ENCODE data around the gene CLCA4.

CLCA4 gene, protein sequence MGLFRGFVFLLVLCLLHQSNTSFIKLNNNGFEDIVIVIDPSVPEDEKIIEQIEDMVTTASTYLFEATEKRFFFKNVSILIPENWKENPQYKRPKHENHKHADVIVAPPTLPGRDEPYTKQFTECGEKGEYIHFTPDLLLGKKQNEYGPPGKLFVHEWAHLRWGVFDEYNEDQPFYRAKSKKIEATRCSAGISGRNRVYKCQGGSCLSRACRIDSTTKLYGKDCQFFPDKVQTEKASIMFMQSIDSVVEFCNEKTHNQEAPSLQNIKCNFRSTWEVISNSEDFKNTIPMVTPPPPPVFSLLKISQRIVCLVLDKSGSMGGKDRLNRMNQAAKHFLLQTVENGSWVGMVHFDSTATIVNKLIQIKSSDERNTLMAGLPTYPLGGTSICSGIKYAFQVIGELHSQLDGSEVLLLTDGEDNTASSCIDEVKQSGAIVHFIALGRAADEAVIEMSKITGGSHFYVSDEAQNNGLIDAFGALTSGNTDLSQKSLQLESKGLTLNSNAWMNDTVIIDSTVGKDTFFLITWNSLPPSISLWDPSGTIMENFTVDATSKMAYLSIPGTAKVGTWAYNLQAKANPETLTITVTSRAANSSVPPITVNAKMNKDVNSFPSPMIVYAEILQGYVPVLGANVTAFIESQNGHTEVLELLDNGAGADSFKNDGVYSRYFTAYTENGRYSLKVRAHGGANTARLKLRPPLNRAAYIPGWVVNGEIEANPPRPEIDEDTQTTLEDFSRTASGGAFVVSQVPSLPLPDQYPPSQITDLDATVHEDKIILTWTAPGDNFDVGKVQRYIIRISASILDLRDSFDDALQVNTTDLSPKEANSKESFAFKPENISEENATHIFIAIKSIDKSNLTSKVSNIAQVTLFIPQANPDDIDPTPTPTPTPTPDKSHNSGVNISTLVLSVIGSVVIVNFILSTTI

DNA sequence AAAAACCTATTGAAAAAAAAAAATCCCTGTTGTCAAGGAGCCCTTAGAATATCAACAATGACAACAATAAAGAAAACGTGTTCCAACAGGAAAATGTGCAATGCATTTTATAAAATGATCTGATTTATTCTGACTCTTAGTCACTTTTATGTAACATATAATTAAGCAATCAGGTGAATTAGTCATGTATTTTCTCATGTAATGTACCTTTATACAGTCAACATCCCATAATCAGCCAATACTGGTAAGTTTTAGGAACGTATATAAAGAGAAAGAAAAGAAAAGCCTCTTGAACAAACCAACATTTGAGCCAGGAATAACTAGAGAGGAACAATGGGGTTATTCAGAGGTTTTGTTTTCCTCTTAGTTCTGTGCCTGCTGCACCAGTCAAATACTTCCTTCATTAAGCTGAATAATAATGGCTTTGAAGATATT is at the start of gene CLCA4:
TSS of gene CLCA4 (plus strand) at position 292 of the 435 bp plus-strand sequence. CDS start at position 334, 42 bp downstream.
- DNase-seq: peak; percentile 68

GRCh38 chr1:86498281-86498680 is 48.6 kb upstream of the CLCA4 start:
- DNase-seq: no peak

- no peak for DNase-seq
Observed at GRCh38 chr1:86499987-86500593, 46.8 kb upstream of the CLCA4 start.

GRCh38 chr1:86500714-86501113 is 46.2 kb upstream of the CLCA4 start:
- DNase-seq: no peak

GRCh38 chr1:86502125-86502646 is 44.7 kb upstream of the CLCA4 start:
- peak; percentile 35 for DNase-seq

- peak; percentile 28 for DNase-seq
Observed at GRCh38 chr1:86502721-86503405, 44.0 kb upstream of the CLCA4 start.

DNA sequence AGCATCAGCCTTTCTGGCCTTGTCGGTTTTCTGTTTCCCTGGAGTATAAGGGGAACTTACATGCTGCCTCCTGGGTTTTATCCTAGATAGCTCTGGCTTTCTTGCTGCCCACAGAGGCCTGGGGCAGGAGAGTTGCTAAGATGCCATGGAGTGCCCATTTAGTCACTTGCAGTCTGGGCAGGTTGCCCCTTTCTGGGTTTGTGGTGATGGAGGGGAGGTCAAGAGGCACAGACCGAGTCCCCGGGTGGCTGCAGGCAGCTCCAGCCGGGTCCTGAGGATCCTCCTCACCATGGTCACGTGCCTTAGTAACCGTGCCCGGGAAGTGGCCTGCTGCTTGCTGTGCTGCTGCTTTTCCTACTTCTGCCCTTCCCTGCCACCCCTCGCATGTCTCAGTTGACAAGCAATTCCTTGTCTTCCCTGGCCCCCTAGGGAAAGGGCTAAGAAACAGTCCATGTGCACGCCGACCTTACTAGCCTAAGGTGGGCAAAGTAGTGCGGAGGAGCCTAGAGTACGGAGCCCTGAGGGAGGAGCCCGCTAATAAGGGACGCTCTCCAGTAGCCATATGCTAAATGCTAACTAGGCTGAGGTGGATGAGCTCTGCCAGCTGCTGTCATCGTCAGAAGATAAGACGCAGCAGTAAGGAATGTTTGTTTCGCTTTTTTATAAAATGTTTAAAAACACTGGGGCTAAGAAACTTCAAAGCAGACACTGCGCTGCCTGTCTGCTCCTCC is 43.3 kb upstream of the CLCA4 start:
- no peak for DNase-seq

DNA sequence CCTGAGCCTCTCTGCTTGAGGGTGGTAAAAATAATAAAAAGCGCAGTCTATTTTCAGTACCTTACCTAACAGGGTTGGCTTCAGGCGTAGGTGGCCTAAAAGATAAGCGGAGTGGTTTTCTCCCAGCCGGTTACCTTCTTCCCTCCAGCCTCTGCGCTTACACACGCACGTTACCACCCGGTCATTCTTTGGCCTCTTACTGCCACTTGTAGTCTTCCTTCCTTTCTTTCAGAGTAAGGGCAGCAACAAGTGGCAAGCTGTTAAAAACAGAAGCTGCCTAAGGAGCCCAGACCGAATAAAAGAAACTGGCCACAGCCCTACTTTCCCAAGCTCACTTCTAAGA is 42.8 kb upstream of the CLCA4 start:
- DNase-seq: no peak

DNA sequence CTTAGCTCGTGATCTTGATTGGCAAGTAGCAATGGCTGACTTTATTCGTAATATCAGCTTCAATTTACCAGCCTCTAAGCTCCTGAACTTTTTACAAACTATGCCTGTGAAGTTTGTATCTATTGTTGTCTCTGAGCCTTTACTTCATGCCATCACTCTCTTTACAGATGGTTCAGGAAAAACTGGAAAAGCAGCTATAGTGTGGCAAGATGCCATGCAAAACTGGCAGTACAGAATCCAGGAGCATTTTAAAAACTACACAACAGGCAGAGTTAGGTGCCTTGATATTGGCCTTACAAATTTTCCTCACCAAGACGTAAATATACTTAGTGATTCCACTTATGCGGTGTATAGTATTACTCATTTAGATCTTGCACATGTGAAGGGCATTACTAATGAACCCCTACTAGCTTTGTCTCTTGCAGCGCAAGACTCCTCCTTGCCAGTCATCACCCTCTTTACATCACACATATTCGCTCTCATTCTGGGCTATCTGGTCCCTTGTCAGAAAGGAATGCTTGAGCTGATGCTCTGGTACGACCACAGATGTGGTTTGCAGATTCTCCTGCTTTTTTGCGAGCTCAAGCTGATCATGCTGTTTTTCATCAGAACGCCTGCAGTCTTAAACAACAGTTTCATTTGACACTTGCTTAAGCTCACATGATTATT is 41.8 kb upstream of the CLCA4 start:
- no peak for DNase-seq

- DNase-seq: no peak
Observed at GRCh38 chr1:86505564-86505902, 41.3 kb upstream of the CLCA4 start.

GRCh38 chr1:86507935-86508582 is 38.8 kb upstream of the CLCA4 start:
- peak; percentile 23 for DNase-seq

GRCh38 chr1:86508583-86508969 is 38.3 kb upstream of the CLCA4 start:
- DNase-seq: no peak

GRCh38 chr1:86515597-86515996 is 31.3 kb upstream of the CLCA4 start:
- DNase-seq: peak; percentile 12

DNA sequence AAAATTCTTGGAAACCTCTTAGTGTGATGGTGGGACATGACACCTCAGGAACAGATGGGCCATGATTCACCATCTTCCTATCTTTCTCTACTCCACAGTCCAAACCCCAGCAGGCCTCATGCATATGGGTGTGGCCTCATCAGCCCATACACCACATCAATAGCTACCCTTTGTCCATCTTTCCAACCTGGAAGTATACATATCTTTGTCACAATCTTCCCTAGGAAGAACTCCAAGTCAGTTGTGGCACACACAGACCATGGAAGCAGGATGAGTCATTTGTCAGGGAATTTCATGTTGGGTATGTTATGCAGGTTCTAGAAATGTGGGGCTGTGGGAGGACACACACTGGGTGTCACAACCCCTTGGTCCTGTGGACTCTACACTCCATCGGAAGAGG is 30.5 kb upstream of the CLCA4 start:
- no peak for DNase-seq

GRCh38 chr1:86517336-86517735 is 29.5 kb upstream of the CLCA4 start:
- peak; percentile 1 for DNase-seq

DNA sequence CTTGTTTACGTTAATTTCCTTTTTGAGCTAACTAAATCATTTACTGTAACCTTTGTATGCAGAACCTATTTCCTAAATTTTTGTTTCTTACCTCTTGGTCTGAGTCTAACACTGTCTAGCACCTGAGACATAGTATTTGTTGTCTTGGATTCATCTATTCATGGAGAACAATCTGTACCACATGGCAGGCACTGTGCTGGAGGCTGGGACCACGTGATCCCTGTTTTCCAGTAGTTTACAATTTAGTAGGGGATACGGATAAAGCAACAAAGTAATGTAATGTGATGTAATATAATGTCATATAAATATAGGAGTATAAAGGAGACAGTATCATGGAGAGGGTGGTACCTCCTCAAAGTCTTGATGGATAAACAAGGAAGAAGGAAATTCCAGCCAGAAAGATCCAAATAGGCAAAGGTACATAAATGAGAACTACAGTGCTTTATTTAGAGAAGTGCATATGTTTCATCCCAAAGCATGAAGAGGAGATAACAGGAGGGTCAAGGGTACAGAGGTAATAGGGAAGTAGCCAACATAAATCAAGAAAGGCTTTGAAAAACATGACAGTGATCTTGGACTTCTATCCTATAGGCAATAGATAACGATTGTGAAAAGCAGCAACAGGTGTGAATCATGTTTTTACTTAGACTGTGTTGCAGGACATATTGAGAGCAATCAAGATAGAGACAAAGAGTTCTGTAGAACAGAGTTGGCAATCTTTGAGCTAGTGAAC is 25.9 kb upstream of the CLCA4 start:
- DNase-seq: no peak

DNA sequence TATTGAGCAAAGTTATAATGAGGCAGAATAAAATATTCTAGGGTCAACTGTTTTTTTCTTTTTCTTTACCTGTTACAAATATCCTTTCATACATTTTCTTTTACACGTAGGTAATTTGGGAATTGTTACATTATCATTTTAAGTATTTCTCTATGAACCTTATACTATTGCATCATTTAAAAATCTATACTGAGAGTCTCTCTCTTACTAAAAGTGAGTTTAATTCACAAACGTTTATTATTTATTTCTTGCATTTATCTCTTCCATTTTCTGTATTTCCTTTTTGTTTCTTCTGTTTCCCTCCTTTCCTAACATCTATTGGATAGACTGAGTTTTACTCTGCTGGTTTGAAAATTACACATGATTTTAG is 25.4 kb upstream of the CLCA4 start:
- no peak for DNase-seq

- no peak for DNase-seq
Observed at GRCh38 chr1:86522240-86522639, 24.6 kb upstream of the CLCA4 start.

DNA sequence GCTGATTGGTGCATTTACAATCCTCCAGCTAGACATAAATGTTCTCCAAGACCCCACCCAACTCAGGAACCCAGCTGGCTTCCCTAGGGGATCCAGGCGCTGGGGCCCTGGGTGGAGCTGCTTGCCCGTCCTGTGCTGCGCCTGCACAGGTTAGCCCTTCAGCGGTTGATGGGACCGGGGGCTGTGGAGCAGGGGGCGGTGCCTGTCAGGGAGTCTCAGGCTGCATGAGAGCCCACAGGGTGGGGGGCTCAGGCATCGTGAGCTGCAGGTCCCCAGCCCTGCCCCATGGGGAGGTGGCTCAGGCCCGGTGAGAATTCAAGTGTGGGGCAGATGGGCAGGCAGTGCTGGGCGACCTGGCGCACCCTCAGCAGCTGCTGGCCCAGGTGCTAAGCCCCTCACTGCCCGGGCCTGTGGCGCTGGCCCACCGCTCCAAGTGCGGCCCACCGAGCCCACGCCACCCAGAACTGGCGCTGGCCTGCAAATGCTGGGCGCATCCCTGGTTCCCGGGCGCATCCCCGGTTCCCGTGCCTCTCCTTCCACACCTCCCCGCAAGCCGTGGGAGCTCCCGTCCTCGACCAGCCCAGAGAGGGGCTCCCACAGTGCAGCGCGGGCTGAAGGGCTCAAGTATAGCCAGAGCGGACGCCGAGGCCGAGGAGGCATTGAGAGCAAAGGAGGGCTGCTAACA is 23.1 kb upstream of the CLCA4 start:
- no peak for DNase-seq

GRCh38 chr1:86527306-86527705 is 19.6 kb upstream of the CLCA4 start:
- no peak for DNase-seq
